GM12878 (cell line): ENCODE data around the gene TARS3. TPM values are rescaled to one million over a fixed set of nuclear protein-coding genes. Genes with fewer than 3 reads are reported as not detected.
"Not testable (repeated sequence)": the region's sequence is repeated elsewhere in the genome, so short reads cannot be mapped to it uniquely, and the experiment has no call there.

Experiments used
- ATAC-seq: fragments of 200-7000 bp; cut with Tn5 transposase; 3 replicates; pipeline ENCODE4 v1.9.1; 2020; ENCODE audit warnings: mild to moderate bottlenecking, moderate library complexity
- BruUV-seq: library from RNA; stranded (reverse); fragments of 400-500 nt; replicated peaks from 2 replicates; lab custom pipeline; 2021; lab: Mats Ljungman, UMichigan
- CTCF ChIA-PET: fragments of 300-600 bp; sonication (Branson Sonifier 250); formaldehyde crosslinking; extraction: SDS; loops from one replicate; lab custom pipeline; 2021; ENCODE audit warnings: inconsistent platforms; lab: Yijun Ruan, JAX
- POLR2A ChIA-PET: fragments of 350-600 bp; formaldehyde crosslinking; extraction: SDS; loops from one replicate; lab custom pipeline; 2021; ENCODE audit warnings: inconsistent platforms; lab: Charles Lee
- RAD21 ChIA-PET: fragments of 300-600 bp; sonication (Branson Sonifier 250); formaldehyde crosslinking; loops from one replicate; lab custom pipeline; 2023; ENCODE audit warnings: antibody characterized with exemption; ENCODE audit not compliant: unreplicated experiment; lab: Charles Lee
- SMC1A ChIA-PET: fragments of 300-600 bp; sonication (Branson Sonifier 250); formaldehyde crosslinking; loops from one replicate; lab custom pipeline; 2023; ENCODE audit not compliant: unreplicated experiment, uncharacterized antibody; lab: Charles Lee
- DNase-seq: peaks from one replicate; pipeline ENCODE4 v3.0.0-alpha.2; 2011; ENCODE audit warnings: low read depth, low spot score
- FAIRE-seq: peaks from 3 replicates; lab custom pipeline; 2011; peaks lifted over from hg19 to GRCh38; lab: Jason Lieb, UNC
- H2AFZ ChIP-seq: 2 replicates; pipeline ENCODE4 v1.6.0; 2011; ENCODE audit warnings: low read depth, low read length, control low read depth; ENCODE audit not compliant: control insufficient read depth
- H3K27ac ChIP-seq: 2 replicates; pipeline ENCODE4 v1.5.1; 2011; ENCODE audit warnings: control low read depth; ENCODE audit not compliant: control insufficient read depth, insufficient read depth
- H3K27me3 ChIP-seq, 2 experiments: replicated peaks in 1 of 2; 2 replicates each; pipeline versions ENCODE4 v1.6.0 to v1.6.1; 2011; ENCODE audit warnings: low read length in 1 of 2; ENCODE audit not compliant: control insufficient read depth in 2 of 2, insufficient read depth in 2 of 2
- H3K36me3 ChIP-seq, 2 experiments: 2 replicates each; pipeline ENCODE4 v1.5.1; 2011; ENCODE audit warnings: low read length in 1 of 2; ENCODE audit not compliant: control insufficient read depth in 2 of 2, insufficient read depth in 2 of 2
- H3K4me1 ChIP-seq: 2 replicates; pipeline ENCODE4 v1.6.1; 2011; ENCODE audit warnings: mild to moderate bottlenecking, low read length, moderate library complexity, mixed read lengths; ENCODE audit not compliant: control insufficient read depth, insufficient read depth
- H3K4me2 ChIP-seq: 2 replicates; pipeline ENCODE4 v1.6.0; 2011; ENCODE audit warnings: control low read depth; ENCODE audit not compliant: control insufficient read depth, insufficient read depth
- H3K4me3 ChIP-seq: fragments of 200-600 bp; sonication (generic); 2 replicates; pipeline ENCODE4 v1.5.1; 2016
- H3K79me2 ChIP-seq: 2 replicates; pipeline ENCODE4 v1.6.0; 2011; ENCODE audit warnings: low read length; ENCODE audit not compliant: control insufficient read depth, insufficient read depth
- H3K9ac ChIP-seq: 2 replicates; pipeline ENCODE4 v1.8.0; 2011; ENCODE audit warnings: low read length, control low read depth, mixed read lengths; ENCODE audit not compliant: control insufficient read depth, insufficient read depth
- H3K9me3 ChIP-seq: replicated peaks from 3 replicates; pipeline ENCODE4 v1.5.1; 2011; ENCODE audit warnings: mild to moderate bottlenecking, low read length; ENCODE audit not compliant: control insufficient read depth, insufficient read depth
- H4K20me1 ChIP-seq: 2 replicates; pipeline ENCODE4 v1.6.0; 2011; ENCODE audit not compliant: control insufficient read depth, insufficient read depth
- WGBS: methylation state at CpG from one replicate; pipeline ENCODE4 v1.1.6; 2016; ENCODE audit warnings: low lambda C conversion rate; ENCODE audit not compliant: insufficient replicate concordance, insufficient coverage; ENCODE audit errors: missing lambda C conversion rate; 5-methylcytosine and 5-hydroxymethylcytosine counted together
- in situ Hi-C: fragments of 300-500 bp; cut with MboI; formaldehyde crosslinking; loops from 9 replicates; pipeline ENCODE4 v1.14.3; 2018; ENCODE audit warnings: mixed read lengths
- intact Hi-C: fragments of 100-400 bp; cut with micrococcal nuclease; formaldehyde crosslinking; loops from one replicate; pipeline ENCODE4 v1.14.2; 2022; ENCODE audit not compliant: unreplicated experiment
- polyA plus RNA-seq, 11 experiments: library from polyadenylated mRNA; depleted of rRNA in 4 of 11; unstranded in 6 of 11; stranded (reverse) in 5 of 11; fragments of >200 nt; fragmentation: Nextera tagmentation in 4 of 11; fragmentation: Illumina TruSeq in 1 of 11; extraction: Ambion mirVana in 4 of 11; extraction: Trizol in 1 of 11; gene quantifications; 1 replicate in 1 of 11; 2 replicates in 10 of 11; pipeline versions ENCODE4 v1.2.1 to v1.2.3, GENCODE V29; 2011 to 2016; ENCODE audit warnings: inconsistent platforms in 2 of 11, missing spikeins in 2 of 11, low read depth in 1 of 11
- total RNA-seq, 4 experiments: library from RNA; depleted of rRNA in 3 of 4; stranded (reverse); fragments of >200 nt in 3 of 4; fragmentation: Illumina TruSeq in 1 of 4; extraction: Trizol in 1 of 4; gene quantifications; 2 replicates each; pipeline versions ENCODE4 v1.2.1 to v1.2.3, GENCODE V29; 2013 to 2021

The TARS3 gene
- total and polyA plus RNA-seq, 10 of the 15 experiments (the other 5 are each of a cell fraction or from before 2014, with no cell fraction given): 1.4 to 7.8 (median 5.3) TPM

DNA sequence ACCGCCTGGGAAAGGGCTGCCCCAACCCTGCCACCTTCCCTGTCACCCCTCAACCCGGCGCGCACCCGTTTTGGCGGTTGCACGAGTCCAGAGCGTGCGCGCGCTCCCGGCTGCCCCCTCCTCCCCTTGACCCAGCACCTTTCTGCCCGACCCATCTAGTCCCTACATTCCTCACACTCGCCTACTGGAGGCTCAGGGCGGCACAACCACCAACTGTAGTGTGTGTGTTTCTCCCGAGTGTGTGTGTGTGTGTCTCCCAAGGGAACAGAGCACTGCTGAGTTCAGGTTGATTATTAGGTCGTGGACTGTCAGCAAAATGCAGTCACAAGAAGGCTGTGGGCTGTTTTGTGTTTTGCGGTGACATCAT, 22.4 kb upstream of the TARS3 start:
- H3K4me1 ChIP-seq, H3K4me2 ChIP-seq, intact Hi-C loops, H3K4me3 ChIP-seq, CTCF ChIA-PET, H2AFZ ChIP-seq, in situ Hi-C loops, SMC1A ChIA-PET, H3K27ac ChIP-seq, H3K9ac ChIP-seq, H3K9me3 ChIP-seq, DNase-seq, H3K27me3 ChIP-seq, H3K79me2 ChIP-seq, H3K36me3 ChIP-seq, H4K20me1 ChIP-seq: not testable (repeated sequence)
- WGBS: no CpG with 5 or more reads among the region's 18 CpGs
- POLR2A ChIA-PET: interaction anchor here (1.0 kb wide), 1 partner anchor 23 kb away, joined by 4 read pairs; no protein-coding TSS in a partner anchor
- TSS peak; percentile 71 for BruUV-seq
- RAD21 ChIA-PET: interaction anchor here (1.0 kb wide), 1 partner anchor 23 kb away, joined by 3 read pairs; the partner anchor contains the start of gene TARS3
- peak; percentile 60 for ATAC-seq
- FAIRE-seq: peak; percentile 27

DNA sequence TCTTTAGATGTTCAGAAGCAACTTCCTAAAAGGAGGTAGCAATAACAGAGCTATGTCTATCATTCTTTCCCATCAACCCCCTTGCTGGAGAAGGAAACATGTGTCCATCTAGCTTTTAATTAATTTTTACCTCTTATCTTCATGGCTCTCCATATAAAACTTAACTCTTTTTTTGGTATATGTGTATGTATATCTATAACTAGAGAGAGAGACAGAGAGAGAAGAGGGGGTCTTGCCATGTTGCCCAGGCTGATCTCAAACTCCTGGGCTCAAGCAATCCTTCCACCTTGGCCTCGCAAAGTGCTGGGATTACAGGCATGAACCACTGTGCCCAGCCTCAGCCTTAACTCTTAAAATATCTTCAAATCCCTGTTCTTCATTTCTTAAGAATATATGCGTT, 10.6 kb upstream of the TARS3 start:
- SMC1A ChIA-PET: interaction anchor here (1.7 kb wide), 1 partner anchor 12 kb away, joined by 3 read pairs; no protein-coding TSS in a partner anchor
- H3K9ac ChIP-seq, H3K36me3 ChIP-seq, H3K4me3 ChIP-seq, POLR2A ChIA-PET, H3K9me3 ChIP-seq, H3K27ac ChIP-seq, H4K20me1 ChIP-seq, ATAC-seq, FAIRE-seq, BruUV-seq, H3K4me2 ChIP-seq, H3K79me2 ChIP-seq, CTCF ChIA-PET, H3K4me1 ChIP-seq, DNase-seq, H2AFZ ChIP-seq, RAD21 ChIA-PET, H3K27me3 ChIP-seq, in situ Hi-C loops, intact Hi-C loops: not testable (repeated sequence)
- 100% methylated on average over 2 of the region's 2 CpGs for WGBS
